HL-60 (cell line): ENCODE results near the gene CLECL1.

ENCODE experiments used
- DNase-seq, 2 experiments: peaks; one replicate each; pipeline ENCODE4 v3.0.0-alpha.2; 2010 to 2020; ENCODE audit warnings: low read depth in 1 of 2, low spot score in 1 of 2
- H3K27ac ChIP-seq: fragments of 250-450 bp; sonication (Bioruptor Pico); replicated peaks from 2 replicates; pipeline ENCODE4 v1.5.1; 2020; ENCODE audit warnings: mild to moderate bottlenecking, moderate library complexity
- H3K27me3 ChIP-seq: fragments of 250-450 bp; sonication (Bioruptor Pico); 2 replicates; pipeline ENCODE4 v1.5.1; 2021; ENCODE audit warnings: mild to moderate bottlenecking, moderate library complexity; ENCODE audit not compliant: insufficient read depth, poor library complexity, severe bottlenecking
- H3K4me3 ChIP-seq: replicated peaks from 2 replicates; pipeline ENCODE4 v1.5.1; 2011; ENCODE audit warnings: mild to moderate bottlenecking, control low read depth, low read length; ENCODE audit not compliant: insufficient read depth
- GABPA ChIP-seq: IDR thresholded peaks from 2 replicates; pipeline ENCODE4 v1.6.1; 2012; ENCODE audit warnings: low read depth
- POLR2AphosphoS5 ChIP-seq: IDR thresholded peaks from 2 replicates; pipeline ENCODE4 v1.6.1; 2012; ENCODE audit warnings: low read depth
- REST ChIP-seq: IDR thresholded peaks from 2 replicates; pipeline ENCODE4 v1.6.1; 2012; ENCODE audit warnings: low read depth; ENCODE audit not compliant: insufficient replicate concordance
- SPI1 ChIP-seq: IDR thresholded peaks from 2 replicates; pipeline ENCODE4 v1.6.1; 2012; ENCODE audit warnings: low read depth, mild to moderate bottlenecking, borderline replicate concordance
- TF ChIP-seq, protein P1 (sequence below): IDR thresholded peaks from one replicate; pipeline ENCODE4 v1.5.1; 2011; ENCODE audit warnings: low read length, control low read depth, inconsistent platforms; ENCODE audit not compliant: insufficient read depth

The CLECL1 gene

GRCh38 chr12:9757433-9758025, 24.6 kb upstream of the CLECL1 start:
- H3K4me3 ChIP-seq = no peak overlapping the region
- TF ChIP-seq GABPA (no peak), POLR2AphosphoS5 (no peak), REST (no peak), SPI1 (no peak)
- TF ChIP-seq, protein P1, sequence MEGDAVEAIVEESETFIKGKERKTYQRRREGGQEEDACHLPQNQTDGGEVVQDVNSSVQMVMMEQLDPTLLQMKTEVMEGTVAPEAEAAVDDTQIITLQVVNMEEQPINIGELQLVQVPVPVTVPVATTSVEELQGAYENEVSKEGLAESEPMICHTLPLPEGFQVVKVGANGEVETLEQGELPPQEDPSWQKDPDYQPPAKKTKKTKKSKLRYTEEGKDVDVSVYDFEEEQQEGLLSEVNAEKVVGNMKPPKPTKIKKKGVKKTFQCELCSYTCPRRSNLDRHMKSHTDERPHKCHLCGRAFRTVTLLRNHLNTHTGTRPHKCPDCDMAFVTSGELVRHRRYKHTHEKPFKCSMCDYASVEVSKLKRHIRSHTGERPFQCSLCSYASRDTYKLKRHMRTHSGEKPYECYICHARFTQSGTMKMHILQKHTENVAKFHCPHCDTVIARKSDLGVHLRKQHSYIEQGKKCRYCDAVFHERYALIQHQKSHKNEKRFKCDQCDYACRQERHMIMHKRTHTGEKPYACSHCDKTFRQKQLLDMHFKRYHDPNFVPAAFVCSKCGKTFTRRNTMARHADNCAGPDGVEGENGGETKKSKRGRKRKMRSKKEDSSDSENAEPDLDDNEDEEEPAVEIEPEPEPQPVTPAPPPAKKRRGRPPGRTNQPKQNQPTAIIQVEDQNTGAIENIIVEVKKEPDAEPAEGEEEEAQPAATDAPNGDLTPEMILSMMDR = no peak
- H3K27me3 ChIP-seq = no peaks in the 10 kb centered on the region
- DNase-seq = no peak
- H3K27ac ChIP-seq = no peak overlapping the region

- DNase-seq = no peak
- Histone ChIP-seq H3K27me3 (no peaks in the 10 kb centered on the region), H3K4me3 (no peak overlapping the region), H3K27ac (no peak overlapping the region)
- TF ChIP-seq GABPA = no peak
- no peak for TF ChIP-seq SPI1
- TF ChIP-seq POLR2AphosphoS5 = no peak
- TF ChIP-seq REST = no peak
- TF ChIP-seq, protein P1 = no peak
Observed at GRCh38 chr12:9756706-9757105, 23.8 kb upstream of the CLECL1 start.

GRCh38 chr12:9756170-9756569, 23.3 kb upstream of the CLECL1 start:
- no peak for TF ChIP-seq POLR2AphosphoS5
- TF ChIP-seq SPI1 = no peak
- no peak for TF ChIP-seq GABPA
- TF ChIP-seq REST = no peak
- TF ChIP-seq, protein P1 = no peak
- Histone ChIP-seq H3K4me3 (no peak overlapping the region), H3K27ac (no peak overlapping the region), H3K27me3 (no peaks in the 10 kb centered on the region)
- DNase-seq = no peak
